OCI-LY1 (cell line): ENCODE results near the gene CCR6.

ENCODE experiments used
- EZH2 ChIP-seq: fragments of 200-600 bp; sonication (generic), shearing (Covaris generic); IDR thresholded peaks from 2 replicates; pipeline ENCODE4 v1.8.0; 2017; ENCODE audit warnings: borderline replicate concordance, mixed run types, mild to moderate bottlenecking, antibody characterized with exemption, low read length, moderate library complexity, mixed read lengths
- TF ChIP-seq, protein P1 (sequence below): fragments of 200-600 bp; sonication (generic), shearing (Covaris generic); IDR thresholded peaks from 2 replicates; pipeline ENCODE4 v1.5.1; 2017; ENCODE audit warnings: mild to moderate bottlenecking, antibody characterized with exemption, low read length, moderate library complexity, mixed read lengths

DNA sequence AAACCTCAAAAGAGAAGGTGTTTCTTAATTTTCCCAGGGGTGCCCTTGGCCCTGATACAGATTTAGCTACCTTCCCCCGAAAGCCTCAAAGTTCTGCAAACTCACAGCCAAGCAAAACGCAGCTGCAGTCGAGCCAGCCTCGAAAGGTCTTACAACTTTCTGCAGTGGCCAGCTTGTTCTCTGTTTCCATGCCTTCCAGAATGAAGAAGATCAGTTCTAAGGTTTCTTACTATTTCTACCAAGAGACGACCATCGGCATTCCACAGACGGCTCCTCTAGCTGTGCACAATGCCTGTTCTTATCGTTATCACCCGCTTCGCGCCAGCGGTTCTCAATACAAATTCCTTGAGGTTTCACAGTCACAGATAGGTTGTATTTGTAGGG lies 28.5 kb upstream of the CCR6 start:
- TF ChIP-seq, protein P1, sequence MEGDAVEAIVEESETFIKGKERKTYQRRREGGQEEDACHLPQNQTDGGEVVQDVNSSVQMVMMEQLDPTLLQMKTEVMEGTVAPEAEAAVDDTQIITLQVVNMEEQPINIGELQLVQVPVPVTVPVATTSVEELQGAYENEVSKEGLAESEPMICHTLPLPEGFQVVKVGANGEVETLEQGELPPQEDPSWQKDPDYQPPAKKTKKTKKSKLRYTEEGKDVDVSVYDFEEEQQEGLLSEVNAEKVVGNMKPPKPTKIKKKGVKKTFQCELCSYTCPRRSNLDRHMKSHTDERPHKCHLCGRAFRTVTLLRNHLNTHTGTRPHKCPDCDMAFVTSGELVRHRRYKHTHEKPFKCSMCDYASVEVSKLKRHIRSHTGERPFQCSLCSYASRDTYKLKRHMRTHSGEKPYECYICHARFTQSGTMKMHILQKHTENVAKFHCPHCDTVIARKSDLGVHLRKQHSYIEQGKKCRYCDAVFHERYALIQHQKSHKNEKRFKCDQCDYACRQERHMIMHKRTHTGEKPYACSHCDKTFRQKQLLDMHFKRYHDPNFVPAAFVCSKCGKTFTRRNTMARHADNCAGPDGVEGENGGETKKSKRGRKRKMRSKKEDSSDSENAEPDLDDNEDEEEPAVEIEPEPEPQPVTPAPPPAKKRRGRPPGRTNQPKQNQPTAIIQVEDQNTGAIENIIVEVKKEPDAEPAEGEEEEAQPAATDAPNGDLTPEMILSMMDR = no peak
- no peak for TF ChIP-seq EZH2
